Muscle of back (tissue), 11 donors: ENCODE results near the gene PRSS1. TPM values are rescaled to one million over a fixed set of nuclear protein-coding genes. Genes with fewer than 3 reads are reported as not detected.
"Not testable (repeated sequence)": the region's sequence is repeated elsewhere in the genome, so short reads cannot be mapped to it uniquely, and the experiment has no call there.

ENCODE experiments used
- DNase-seq, 3 donors: peaks; one replicate each; pipeline versions ENCODE4 v3.0.0 to v3.0.0-alpha.2; 2013
- polyA plus RNA-seq, 10 donors: library from polyadenylated mRNA; unstranded; fragments of 120-200 nt; gene quantifications; one replicate each; pipeline ENCODE4 v1.2.1, GENCODE V29; 2013; ENCODE audit not compliant: insufficient read length in 10 of 10

Gene PRSS1
- polyA plus RNA-seq, 10 donors: 0.29 TPM; not detected in 9

- no peak for DNase-seq
Measured at GRCh38 chr7:142746264-142746663, 3.0 kb upstream of the PRSS1 start.

GRCh38 chr7:142748410-142748809 lies 862 bp upstream of the PRSS1 start:
- not testable (repeated sequence) for DNase-seq

- no peak for DNase-seq
Measured at GRCh38 chr7:142750321-142750938, 1.2 kb downstream of the PRSS1 start.

- DNase-seq: not testable (repeated sequence)
Measured at GRCh38 chr7:142751526-142752175, 2.4 kb downstream of the PRSS1 start.

GRCh38 chr7:142752376-142753225 lies 3.3 kb downstream of the PRSS1 start:
- no peak for DNase-seq

GRCh38 chr7:142753366-142753765 lies 4.1 kb downstream of the PRSS1 start:
- no peak for DNase-seq

GRCh38 chr7:142753925-142754491 lies 4.7 kb downstream of the PRSS1 start:
- peak in 1 of 3 donors; percentile 11 for DNase-seq

- no peak for DNase-seq
Measured at GRCh38 chr7:142754681-142755575, 5.7 kb downstream of the PRSS1 start.

- DNase-seq: not testable (repeated sequence)
Measured at GRCh38 chr7:142758312-142758711, 9.0 kb downstream of the PRSS1 start.

- DNase-seq: no peak
Measured at GRCh38 chr7:142759433-142759832, 10.2 kb downstream of the PRSS1 start.

GRCh38 chr7:142760071-142760642 lies 10.9 kb downstream of the PRSS1 start:
- no peak for DNase-seq

- DNase-seq: not testable (repeated sequence)
Measured at GRCh38 chr7:142761606-142762005, 12.3 kb downstream of the PRSS1 start.

- no peak for DNase-seq
Measured at GRCh38 chr7:142762104-142762503, 12.8 kb downstream of the PRSS1 start.

- DNase-seq: no peak
Measured at GRCh38 chr7:142767451-142767850, 18.2 kb downstream of the PRSS1 start.

GRCh38 chr7:142767861-142768260 lies 18.6 kb downstream of the PRSS1 start:
- DNase-seq: no peak

- DNase-seq: not testable (repeated sequence)
Measured at GRCh38 chr7:142768885-142769284, 19.6 kb downstream of the PRSS1 start.

- no peak for DNase-seq
Measured at GRCh38 chr7:142770661-142771352, 21.5 kb downstream of the PRSS1 start, which contains the start of gene PRSS2. Gene PRSS2 (plus strand): TSS chr7:142770970. CDS start chr7:142770983, 13 bp downstream.

- no peak for DNase-seq
Measured at GRCh38 chr7:142771353-142771723, 22.1 kb downstream of the PRSS1 start.

GRCh38 chr7:142772051-142772450 lies 22.8 kb downstream of the PRSS1 start:
- DNase-seq: no peak

GRCh38 chr7:142772673-142773072 lies 23.4 kb downstream of the PRSS1 start:
- no peak for DNase-seq
